ENCODE measurements around the gene KRT7. TPM values are rescaled to one million over a fixed set of nuclear protein-coding genes. Genes with fewer than 3 reads are reported as not detected.

Gene KRT7
- total RNA-seq, 2 experiments from 2014 or later = not detected

DNA sequence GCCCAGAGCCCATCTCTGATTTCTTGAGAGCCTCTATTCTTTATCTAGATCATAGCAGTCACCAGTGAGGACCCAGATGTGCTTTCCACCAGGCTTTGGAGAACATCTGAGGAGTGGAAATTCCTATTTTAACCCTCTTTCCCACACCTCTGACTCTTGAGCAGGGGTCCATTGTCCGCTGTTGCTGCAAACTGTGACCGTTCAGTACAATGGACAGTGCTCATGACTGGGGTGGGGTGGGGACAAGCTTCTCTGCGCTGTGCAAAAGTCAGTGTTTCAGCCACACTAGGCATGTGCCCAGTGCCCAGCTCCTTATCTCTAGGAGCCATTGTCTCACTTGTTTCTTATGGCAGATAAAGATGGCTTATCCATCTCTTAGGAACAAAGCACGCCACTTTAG lies 16.9 kb upstream of the KRT7 start:
- Histone ChIP-seq H3K9me3 (ENCODE audit: control insufficient read depth in 1 of 2, insufficient read depth in 1 of 2, low read length in 2 of 2) (no peaks in the 10 kb centered on the region), H3K4me1 (ENCODE audit: insufficient read depth, low read length) (no peaks in the 10 kb centered on the region), H3K4me3 (ENCODE audit: low read length) (no peak overlapping the region), H3K27me3 (ENCODE audit: control insufficient read depth in 1 of 2, insufficient read depth in 2 of 2, low read length in 2 of 2) (peaks cover 3 to 8% of the 10 kb centered on the region in 2 experiments), H3K27ac (ENCODE audit: low read depth in 1 of 2, low read length in 2 of 2) (no peak overlapping the region), H3K36me3 (ENCODE audit: insufficient read depth, low read length) (no peaks in the 10 kb centered on the region)
- Mint-ChIP-seq H3K27me3 (peaks cover 40% of the 10 kb centered on the region), H3K27ac (no peak overlapping the region), H3K4me3 (no peak overlapping the region), H3K9me3 (no peaks in the 10 kb centered on the region), H3K4me1 (ENCODE audit: low read depth) (no peaks in the 10 kb centered on the region), H3K36me3 (ENCODE audit: low read depth) (no peaks in the 10 kb centered on the region)
- intact Hi-C loops (cut with DNase I, micrococcal nuclease) = no loop called here
- ATAC-seq (ENCODE audit: poor library complexity) (no peak), DNase-seq (no peak)
- TF ChIP-seq, protein P1, sequence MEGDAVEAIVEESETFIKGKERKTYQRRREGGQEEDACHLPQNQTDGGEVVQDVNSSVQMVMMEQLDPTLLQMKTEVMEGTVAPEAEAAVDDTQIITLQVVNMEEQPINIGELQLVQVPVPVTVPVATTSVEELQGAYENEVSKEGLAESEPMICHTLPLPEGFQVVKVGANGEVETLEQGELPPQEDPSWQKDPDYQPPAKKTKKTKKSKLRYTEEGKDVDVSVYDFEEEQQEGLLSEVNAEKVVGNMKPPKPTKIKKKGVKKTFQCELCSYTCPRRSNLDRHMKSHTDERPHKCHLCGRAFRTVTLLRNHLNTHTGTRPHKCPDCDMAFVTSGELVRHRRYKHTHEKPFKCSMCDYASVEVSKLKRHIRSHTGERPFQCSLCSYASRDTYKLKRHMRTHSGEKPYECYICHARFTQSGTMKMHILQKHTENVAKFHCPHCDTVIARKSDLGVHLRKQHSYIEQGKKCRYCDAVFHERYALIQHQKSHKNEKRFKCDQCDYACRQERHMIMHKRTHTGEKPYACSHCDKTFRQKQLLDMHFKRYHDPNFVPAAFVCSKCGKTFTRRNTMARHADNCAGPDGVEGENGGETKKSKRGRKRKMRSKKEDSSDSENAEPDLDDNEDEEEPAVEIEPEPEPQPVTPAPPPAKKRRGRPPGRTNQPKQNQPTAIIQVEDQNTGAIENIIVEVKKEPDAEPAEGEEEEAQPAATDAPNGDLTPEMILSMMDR (IDR thresholded peaks at IDR 0.05) = no peak
- ChIA-PET CTCF (interaction anchor here (1.0 kb wide), 1 partner anchor 62 kb away, joined by 3 read pairs; no protein-coding TSS in a partner anchor), POLR2A (no interaction called here)

GRCh38 chr12:52216807-52217206 lies 16.2 kb upstream of the KRT7 start:
- Mint-ChIP-seq H3K4me3 (no peak overlapping the region), H3K36me3 (ENCODE audit: low read depth) (no peaks in the 10 kb centered on the region), H3K27me3 (peaks cover 47% of the 10 kb centered on the region), H3K27ac (no peak overlapping the region), H3K9me3 (no peaks in the 10 kb centered on the region), H3K4me1 (ENCODE audit: low read depth) (no peaks in the 10 kb centered on the region)
- Histone ChIP-seq H3K27ac (ENCODE audit: low read depth in 1 of 2, low read length in 2 of 2) (no peak overlapping the region), H3K4me1 (ENCODE audit: insufficient read depth, low read length) (no peaks in the 10 kb centered on the region), H3K4me3 (ENCODE audit: low read length) (no peak overlapping the region), H3K9me3 (ENCODE audit: control insufficient read depth in 1 of 2, insufficient read depth in 1 of 2, low read length in 2 of 2) (no peaks in the 10 kb centered on the region), H3K27me3 (ENCODE audit: control insufficient read depth in 1 of 2, insufficient read depth in 2 of 2, low read length in 2 of 2) (peaks cover 4 to 15% of the 10 kb centered on the region in 2 experiments), H3K36me3 (ENCODE audit: insufficient read depth, low read length) (no peaks in the 10 kb centered on the region)
- DNase-seq (no peak), ATAC-seq (ENCODE audit: poor library complexity) (no peak)
- CTCF ChIA-PET = interaction anchor here (1.0 kb wide), 1 partner anchor 61 kb away, joined by 3 read pairs; no protein-coding TSS in a partner anchor
- intact Hi-C loops (cut with DNase I, micrococcal nuclease) = no loop called here
- POLR2A ChIA-PET = no interaction called here
- TF ChIP-seq, protein P1 (IDR thresholded peaks at IDR 0.05) = no peak

DNA sequence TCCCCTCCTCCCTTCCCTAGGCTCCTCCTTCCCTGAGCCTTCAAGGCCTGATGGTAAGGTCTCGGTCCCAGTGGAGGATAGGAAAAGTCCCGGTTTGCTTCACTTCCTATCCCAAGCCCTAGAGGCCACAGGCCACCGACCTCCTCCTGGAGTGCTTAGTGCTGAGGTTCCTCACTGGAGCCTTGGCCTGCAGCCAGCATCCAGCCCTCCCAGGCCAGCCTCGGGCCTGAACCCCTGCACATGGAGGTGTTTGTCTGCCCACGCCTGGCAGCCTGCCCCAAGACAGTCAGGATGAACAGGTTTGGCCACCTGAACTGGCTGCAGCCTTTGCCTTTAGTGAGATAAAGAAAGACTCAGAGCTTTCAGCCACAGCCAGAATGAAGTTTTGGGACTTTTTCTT lies 15.8 kb upstream of the KRT7 start:
- H3K27me3 ChIP-seq (ENCODE audit: control insufficient read depth in 1 of 2, insufficient read depth in 2 of 2, low read length in 2 of 2) = peaks cover 8 to 19% of the 10 kb centered on the region in 2 experiments
- TF ChIP-seq, protein P1 (IDR thresholded peaks at IDR 0.05) = no peak
- intact Hi-C loops (cut with DNase I, micrococcal nuclease) = no loop called here
- POLR2A ChIA-PET = no interaction called here
- Mint-ChIP-seq H3K36me3 (ENCODE audit: low read depth) (no peaks in the 10 kb centered on the region), H3K27ac (no peak overlapping the region), H3K4me3 (no peak overlapping the region), H3K9me3 (no peaks in the 10 kb centered on the region), H3K4me1 (ENCODE audit: low read depth) (no peaks in the 10 kb centered on the region), H3K27me3 (peaks cover 51% of the 10 kb centered on the region)
- DNase-seq (no peak), ATAC-seq (ENCODE audit: poor library complexity) (no peak)
- H3K9me3 ChIP-seq (ENCODE audit: control insufficient read depth in 1 of 2, insufficient read depth in 1 of 2, low read length in 2 of 2) = no peaks in the 10 kb centered on the region
- no peak overlapping the region for H3K4me3 ChIP-seq (ENCODE audit: low read length)
- no peaks in the 10 kb centered on the region for H3K4me1 ChIP-seq (ENCODE audit: insufficient read depth, low read length)
- no peaks in the 10 kb centered on the region for H3K36me3 ChIP-seq (ENCODE audit: insufficient read depth, low read length)
- CTCF ChIA-PET = no interaction called here
- no peak overlapping the region for H3K27ac ChIP-seq (ENCODE audit: low read depth in 1 of 2, low read length in 2 of 2)

All from CD4-positive, alpha-beta T cell (primary cell).